SK-N-SH (cell line): ENCODE data around the gene NHSL1. TPM values are rescaled to one million over a fixed set of nuclear protein-coding genes. Genes with fewer than 3 reads are reported as not detected.

Source experiments
- CTCF ChIA-PET: fragments of 300-600, 350-600 bp; formaldehyde crosslinking; extraction: SDS; loops from one replicate; lab custom pipeline; 2021; lab: Yijun Ruan, JAX
- POLR2A ChIA-PET: fragments of 350-600 bp; sonication (Branson Sonifier 250); formaldehyde crosslinking; extraction: SDS; loops from one replicate; lab custom pipeline; 2020; ENCODE audit warnings: antibody characterized with exemption, inconsistent platforms; lab: Yijun Ruan, JAX
- DNase-seq: peaks from one replicate; pipeline ENCODE4 v3.0.0; 2012
- H2AFZ ChIP-seq: fragments of 200-600 bp; sonication (generic); 2 replicates; pipeline ENCODE4 v1.8.1; 2016; ENCODE audit warnings: antibody characterized with exemption, mild to moderate bottlenecking, low read depth
- H3F3A ChIP-seq: fragments of 200-600 bp; sonication (generic); replicated peaks from 2 replicates; pipeline ENCODE3; 2016; ENCODE audit warnings: antibody characterized with exemption, mild to moderate bottlenecking; ENCODE audit not compliant: insufficient read depth
- H3K27ac ChIP-seq, 2 experiments: fragments of 200-500 bp in 1 of 2; fragments of 200-600 bp in 1 of 2; sonication (Bioruptor generic) in 1 of 2; sonication (generic), shearing (Covaris generic) in 1 of 2; 2 replicates each; pipeline versions ENCODE4 v1.5.1 to v1.6.1; 2014 to 2016; ENCODE audit warnings: low read depth in 2 of 2, inconsistent platforms in 1 of 2, low read length in 1 of 2, mild to moderate bottlenecking in 1 of 2, mixed read lengths in 1 of 2
- H3K27me3 ChIP-seq: fragments of 200-600 bp; sonication (generic), shearing (Covaris generic); 2 replicates; pipeline ENCODE4 v1.6.1; 2016; ENCODE audit warnings: mixed run types; ENCODE audit not compliant: insufficient read depth
- H3K36me3 ChIP-seq, 2 experiments: fragments of 200-500 bp in 1 of 2; fragments of 200-600 bp in 1 of 2; sonication (Bioruptor generic) in 1 of 2; sonication (generic) in 1 of 2; replicated peaks in 1 of 2; 2 replicates each; pipeline versions ENCODE3 to v1.5.1; 2014 to 2016; ENCODE audit warnings: low read length in 1 of 2, mild to moderate bottlenecking in 1 of 2; ENCODE audit not compliant: insufficient read depth in 2 of 2, control insufficient read depth in 1 of 2
- H3K4me1 ChIP-seq, 2 experiments: fragments of 200-500 bp in 1 of 2; fragments of 200-600 bp in 1 of 2; sonication (Bioruptor generic) in 1 of 2; sonication (generic), shearing (Covaris generic) in 1 of 2; 2 replicates each; pipeline versions ENCODE4 v1.5.1 to v1.6.1; 2014 to 2016; ENCODE audit warnings: low read depth in 1 of 2, low read length in 1 of 2, mixed run types in 1 of 2; ENCODE audit not compliant: insufficient read depth in 2 of 2, control insufficient read depth in 1 of 2
- H3K4me2 ChIP-seq: fragments of 200-600 bp; sonication (generic), shearing (Covaris generic); 2 replicates; pipeline ENCODE4 v1.6.1; 2017; ENCODE audit warnings: mixed run types
- H3K4me3 ChIP-seq, 2 experiments: fragments of 200-500 bp in 1 of 2; fragments of 200-600 bp in 1 of 2; sonication (Bioruptor generic) in 1 of 2; sonication (generic), shearing (Covaris generic) in 1 of 2; 2 replicates each; pipeline versions ENCODE4 v1.5.1 to v1.8.1; 2014 to 2016; ENCODE audit warnings: low read depth in 2 of 2, inconsistent platforms in 1 of 2, low read length in 1 of 2, mild to moderate bottlenecking in 1 of 2, mixed read lengths in 1 of 2, moderate library complexity in 1 of 2
- H3K79me2 ChIP-seq: fragments of 200-600 bp; sonication (generic); 2 replicates; pipeline ENCODE4 v1.8.1; 2017; ENCODE audit warnings: mild to moderate bottlenecking; ENCODE audit not compliant: insufficient read depth
- H3K9ac ChIP-seq: fragments of 200-600 bp; sonication (generic); 2 replicates; pipeline ENCODE4 v1.6.1; 2017; ENCODE audit warnings: mixed run types
- H3K9me2 ChIP-seq: fragments of 200-600 bp; sonication (generic); 2 replicates; pipeline ENCODE4 v1.6.1; 2017; ENCODE audit warnings: mixed run types
- H3K9me3 ChIP-seq: fragments of 200-600 bp; sonication (generic); 2 replicates; pipeline ENCODE4 v1.6.1; 2017; ENCODE audit warnings: mixed run types, mild to moderate bottlenecking, moderate library complexity
- H4K20me1 ChIP-seq: fragments of 200-600 bp; sonication (generic); 2 replicates; pipeline ENCODE4 v1.6.1; 2017; ENCODE audit warnings: mild to moderate bottlenecking, mixed run types; ENCODE audit not compliant: insufficient read depth
- CHD2 ChIP-seq: fragments of 150-350 bp; IDR thresholded peaks from 2 replicates; pipeline ENCODE4 v1.6.1; 2018; ENCODE audit warnings: low read length; ENCODE audit not compliant: partially characterized antibody
- EP300 ChIP-seq, 2 experiments: IDR thresholded peaks; 2 replicates each; pipeline versions ENCODE4 v1.4.0 to v1.6.1; 2012; ENCODE audit warnings: borderline replicate concordance in 1 of 2, low read depth in 1 of 2, low read length in 1 of 2
- FOSL2 ChIP-seq: IDR thresholded peaks from 2 replicates; pipeline ENCODE4 v1.4.0; 2012; ENCODE audit warnings: low read depth, mild to moderate bottlenecking, moderate library complexity, borderline replicate concordance
- FOXJ3 ChIP-seq: sonication (generic); formaldehyde crosslinking; IDR thresholded peaks from 2 replicates; pipeline ENCODE4 v1.5.1; 2020; ENCODE audit warnings: mild to moderate bottlenecking, missing genetic modification reagents
- FOXM1 ChIP-seq: IDR thresholded peaks from 2 replicates; pipeline ENCODE4 v1.4.0; 2012; ENCODE audit warnings: low read depth, mild to moderate bottlenecking
- GABPA ChIP-seq: IDR thresholded peaks from 2 replicates; pipeline ENCODE4 v1.4.0; 2012; ENCODE audit warnings: low read depth, mild to moderate bottlenecking
- IRF3 ChIP-seq: fragments of 150-350 bp; IDR thresholded peaks from 2 replicates; pipeline ENCODE4 v1.6.1; 2016; ENCODE audit warnings: mild to moderate bottlenecking, low read depth, low read length
- REST ChIP-seq: IDR thresholded peaks from 2 replicates; pipeline ENCODE4 v1.6.1; 2012; ENCODE audit warnings: mild to moderate bottlenecking, low read depth, low read length, moderate library complexity
- RFX5 ChIP-seq: IDR thresholded peaks from 2 replicates; pipeline ENCODE4 v1.6.1; 2012; ENCODE audit warnings: mild to moderate bottlenecking, improper control_type of control experiment, low read length
- SIN3A ChIP-seq: IDR thresholded peaks from 2 replicates; pipeline ENCODE4 v1.6.1; 2012; ENCODE audit warnings: low read depth, mild to moderate bottlenecking, low read length, moderate library complexity, borderline replicate concordance
- TAF1 ChIP-seq: IDR thresholded peaks from 2 replicates; pipeline ENCODE4 v1.6.1; 2012; ENCODE audit warnings: low read depth, mild to moderate bottlenecking, low read length, moderate library complexity, borderline replicate concordance
- USF1 ChIP-seq: IDR thresholded peaks from 2 replicates; pipeline ENCODE4 v1.4.0; 2012; ENCODE audit warnings: low read depth, borderline replicate concordance
- YY1 ChIP-seq: IDR thresholded peaks from 2 replicates; pipeline ENCODE4 v1.4.0; 2012; ENCODE audit warnings: low read depth, mild to moderate bottlenecking
- WGBS: methylation state at CpG from one replicate; pipeline ENCODE4 v1.1.6; 2017; ENCODE audit warnings: low lambda C conversion rate; 5-methylcytosine and 5-hydroxymethylcytosine counted together
- polyA plus RNA-seq, 3 experiments: library from polyadenylated mRNA; depleted of rRNA; stranded (reverse); fragments of >200 nt; gene quantifications; 2 replicates each; pipeline ENCODE4 v1.2.3, GENCODE V29; 2012

NHSL1 gene
- polyA plus RNA-seq, 1 of the 3 experiments (the other 2 are of a cell fraction), result under 0.01 TPM

- Histone ChIP-seq H2AFZ (no peak overlapping the region), H3K9me3 (no peaks in the 10 kb centered on the region), H3K9me2 (no peaks in the 10 kb centered on the region), H3K4me3 (no peak overlapping the region), H3K9ac (no peak overlapping the region), H3K36me3 (no peaks in the 10 kb centered on the region), H3K4me1 (no peaks in the 10 kb centered on the region), H4K20me1 (no peaks in the 10 kb centered on the region), H3F3A (no peaks in the 10 kb centered on the region), H3K79me2 (no peaks in the 10 kb centered on the region), H3K27ac (no peak overlapping the region), H3K4me2 (no peak overlapping the region), H3K27me3 (peaks cover 4% of the 10 kb centered on the region; the same call in 1 of the 2 replicates)
- CTCF ChIA-PET, result no interaction called here
- TF ChIP-seq USF1 (no peak), GABPA (no peak), IRF3 (no peak), RFX5 (no peak), SIN3A (no peak), CHD2 (no peak), FOXM1 (no peak), REST (no peak), FOXJ3 (CRISPR knock-in tag) (no peak), TAF1 (no peak), FOSL2 (no peak), EP300 (IDR thresholded peaks at IDR 0.05; ENCODE audit: borderline replicate concordance in 1 of 2, low read depth in 1 of 2, low read length in 1 of 2) (no peak), YY1 (no peak)
- no peak for DNase-seq
- POLR2A ChIA-PET, result no interaction called here
- 9% methylated on average over 3 of the region's 3 CpGs for WGBS
Observed at GRCh38 chr6:138484018-138484731, 15.1 kb downstream of the NHSL1 start.
